ENCODE data around the gene PDRG1.
"Not testable (repeated sequence)": the region's sequence is repeated elsewhere in the genome, so short reads cannot be mapped to it uniquely, and the experiment has no call there.

PDRG1 gene

DNA sequence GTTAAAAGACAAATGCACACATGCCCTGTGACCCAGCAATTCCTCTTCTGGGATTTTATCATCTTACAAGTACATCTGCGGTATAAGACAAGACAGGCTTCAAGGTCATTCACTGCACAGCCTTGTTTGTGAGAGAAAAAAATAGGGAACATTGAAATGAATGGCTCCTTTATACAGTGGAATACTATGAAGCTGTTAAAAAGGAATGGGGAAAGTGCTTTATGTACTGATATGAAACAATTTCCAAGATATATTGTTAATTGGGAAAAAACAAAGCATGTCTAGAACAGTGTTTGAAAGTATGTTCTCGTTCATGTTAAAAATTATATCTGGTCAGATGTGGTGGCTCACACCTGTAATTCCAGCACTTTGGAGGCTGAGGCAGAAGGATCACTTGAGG, 25.4 kb downstream of the PDRG1 start:
- DNase-seq (ENCODE audit: low spot score): no peak

- DNase-seq (ENCODE audit: low spot score): no peak
These were observed 26.2 kb downstream of the PDRG1 start for GRCh38 chr20:31925631-31926030.

DNA sequence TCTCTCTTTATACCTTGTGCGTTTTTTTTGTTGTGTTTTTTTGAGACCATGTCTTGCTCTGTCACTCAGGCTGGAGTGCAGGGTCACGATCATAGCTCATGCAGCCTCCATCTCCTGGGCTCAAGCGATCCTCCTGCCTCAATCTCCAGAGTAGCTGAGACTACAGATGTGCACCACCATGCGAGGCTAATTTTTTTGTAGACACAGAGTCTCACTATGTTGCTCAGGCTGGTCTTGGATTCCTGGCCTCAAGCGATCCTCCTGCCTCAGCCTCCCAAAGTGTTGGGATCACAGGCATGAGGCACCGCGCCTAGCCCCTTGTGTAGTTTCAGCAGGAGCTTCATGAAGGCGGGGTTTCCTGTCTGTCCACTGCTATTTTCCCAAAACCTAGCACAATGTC, 27.3 kb downstream of the PDRG1 start:
- DNase-seq (ENCODE audit: low spot score): no peak

DNA sequence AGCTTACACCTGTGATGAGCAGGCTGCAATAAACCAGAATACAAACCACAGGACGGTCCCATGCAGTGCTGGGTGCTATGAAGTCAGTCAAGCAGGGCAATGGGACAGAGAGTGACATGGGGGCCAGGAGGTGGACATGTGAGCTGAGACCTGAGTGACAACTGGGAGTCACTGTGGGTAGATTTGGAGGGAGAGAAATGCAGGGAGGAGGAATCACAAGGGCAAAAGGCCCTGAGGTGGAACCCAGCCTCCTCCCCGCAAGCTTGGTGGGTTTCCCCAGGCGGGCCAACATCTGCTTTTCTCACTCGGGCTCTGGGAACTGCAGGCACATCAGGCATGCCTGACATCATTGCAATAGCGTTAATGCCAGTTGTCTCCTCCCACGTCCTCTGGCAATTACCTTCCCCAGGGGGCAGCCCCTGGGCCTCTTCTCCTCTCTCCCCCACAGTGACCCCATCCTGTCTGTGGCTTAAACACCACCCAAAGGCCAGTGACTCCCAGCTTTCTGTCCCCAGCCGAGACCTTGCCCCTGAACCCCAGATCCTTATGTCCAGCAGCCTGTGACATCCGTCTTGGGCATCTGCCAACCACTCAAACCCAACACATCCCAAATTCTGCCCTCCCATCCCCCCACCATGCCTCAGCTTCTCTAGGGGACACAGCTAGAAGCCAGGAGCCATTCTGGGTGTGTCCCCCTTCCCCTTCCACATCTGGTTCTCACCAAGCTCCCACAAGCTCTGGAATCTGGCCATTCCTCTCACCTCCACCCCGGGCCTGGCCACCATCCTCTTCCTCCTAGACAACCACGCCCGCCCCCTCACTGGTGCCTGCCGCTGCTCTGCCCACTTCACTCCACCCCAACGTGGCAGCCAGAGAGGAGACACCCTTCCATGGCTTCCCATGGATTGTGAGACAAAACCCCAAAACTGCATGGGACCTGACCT, 28.2 kb downstream of the PDRG1 start:
- no peak for DNase-seq (ENCODE audit: low spot score)

DNA sequence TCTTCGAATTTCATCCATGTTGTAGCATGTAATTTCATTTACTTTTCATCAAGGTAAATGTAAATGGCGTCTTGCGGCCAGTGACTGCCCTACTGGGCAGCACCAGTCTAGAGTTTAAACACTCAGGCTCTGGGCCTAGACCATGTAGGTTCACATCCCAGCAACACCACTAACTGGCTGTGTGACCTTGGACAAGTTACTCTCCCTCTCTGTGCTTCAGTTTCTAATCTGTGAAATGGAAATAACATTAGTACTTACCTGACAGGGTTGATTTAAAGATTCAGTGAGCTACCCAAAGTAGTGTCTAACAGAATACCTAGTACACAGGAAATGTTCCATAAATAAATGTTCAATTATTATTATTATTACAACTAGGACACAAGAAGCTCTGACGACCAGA, 29.3 kb downstream of the PDRG1 start:
- no peak for DNase-seq (ENCODE audit: low spot score)

GRCh38 chr20:31922181-31922580, 29.7 kb downstream of the PDRG1 start:
- no peak for DNase-seq (ENCODE audit: low spot score)

- DNase-seq (ENCODE audit: low spot score): not testable (repeated sequence)
These were observed 30.4 kb downstream of the PDRG1 start for GRCh38 chr20:31921480-31921879.

DNA sequence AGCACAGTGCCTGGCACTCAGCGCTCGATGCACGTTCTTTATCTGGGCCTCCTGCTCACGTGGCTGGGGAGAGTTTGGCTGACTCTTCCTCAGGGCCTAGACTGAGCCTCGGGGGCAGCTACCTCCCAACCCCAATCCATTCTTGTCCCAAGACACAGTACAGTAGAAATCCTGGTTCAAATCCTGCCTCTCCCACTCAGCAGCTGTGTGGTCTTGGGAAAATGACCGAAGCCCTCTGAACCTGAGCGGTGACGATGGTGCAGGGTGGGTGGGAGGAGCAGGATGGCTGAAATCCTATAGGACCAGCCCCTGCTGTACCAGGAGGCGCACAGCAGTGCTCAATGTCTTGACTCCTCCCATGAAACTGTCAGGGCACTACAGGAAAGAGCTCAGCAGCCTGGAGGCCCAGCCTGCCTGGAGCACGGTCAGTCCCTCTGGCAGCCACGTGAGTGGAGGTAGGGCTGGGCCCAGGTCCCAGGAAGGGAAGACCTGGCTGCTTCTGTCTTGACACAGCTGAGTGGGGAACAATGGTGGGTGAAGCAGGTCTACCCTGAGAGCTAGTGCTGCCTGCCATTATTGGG, 31.5 kb downstream of the PDRG1 start:
- DNase-seq (ENCODE audit: low spot score): no peak

- DNase-seq (ENCODE audit: low spot score): no peak
These were observed 32.3 kb downstream of the PDRG1 start for GRCh38 chr20:31919410-31920155.

DNA sequence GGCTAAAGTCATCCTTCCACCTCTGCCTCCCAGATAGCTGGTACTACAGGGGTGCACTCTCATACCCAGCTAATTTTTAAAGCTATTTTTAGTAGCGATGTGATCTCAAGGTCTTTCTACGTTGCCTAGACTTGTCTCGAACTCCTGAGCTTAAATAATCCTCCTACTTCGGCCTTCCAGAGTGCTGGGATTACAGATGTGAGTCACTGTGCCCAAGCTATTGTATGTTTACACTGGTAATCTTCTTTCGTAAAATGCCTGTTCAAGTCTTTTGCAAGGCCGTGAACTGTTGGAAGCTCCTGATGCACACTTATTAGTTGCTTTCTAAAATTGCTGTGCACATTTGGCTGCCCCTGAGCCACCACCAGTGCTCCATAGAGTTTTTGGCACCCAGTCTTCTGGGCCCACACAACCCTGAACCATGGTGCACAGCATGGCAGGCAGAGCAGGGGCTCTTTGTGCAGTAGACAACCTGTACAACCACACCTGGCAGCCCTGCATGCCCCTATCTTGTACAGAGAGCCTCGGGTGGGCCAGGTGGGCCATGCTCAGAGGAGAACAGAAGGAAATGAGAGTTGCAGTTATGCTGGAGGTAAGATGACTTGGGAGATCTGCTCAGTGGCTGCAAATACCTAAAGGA, 33.3 kb downstream of the PDRG1 start:
- no peak for DNase-seq (ENCODE audit: low spot score)

GRCh38 chr20:31917962-31918412, 33.9 kb downstream of the PDRG1 start:
- DNase-seq (ENCODE audit: low spot score): not testable (repeated sequence)

DNA sequence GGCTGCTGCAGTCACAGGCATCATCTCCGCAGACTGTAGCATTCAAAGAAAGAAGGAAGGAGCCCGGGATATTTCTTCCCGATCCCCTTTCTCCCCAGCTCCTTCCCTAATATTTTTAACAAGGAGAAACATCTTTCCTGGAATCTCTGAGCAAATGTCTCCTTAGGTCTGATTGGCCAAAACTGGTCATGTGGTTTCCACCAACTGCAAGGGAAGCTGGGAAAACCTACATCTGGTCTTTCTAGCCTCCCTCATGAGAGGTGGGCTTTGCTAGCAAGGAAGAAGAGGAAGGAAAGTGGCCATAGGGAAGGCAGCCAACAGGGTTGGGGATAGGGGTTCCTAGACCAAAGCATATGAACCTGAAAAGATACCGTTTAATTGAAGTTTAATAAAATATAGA, 35.1 kb downstream of the PDRG1 start:
- DNase-seq (ENCODE audit: low spot score): no peak

- DNase-seq (ENCODE audit: low spot score): no peak
These were observed 36.2 kb downstream of the PDRG1 start for GRCh38 chr20:31915491-31916280.

- no peak for DNase-seq (ENCODE audit: low spot score)
These were observed 37.7 kb downstream of the PDRG1 start for GRCh38 chr20:31914170-31914569.

GRCh38 chr20:31913431-31914157, 38.3 kb downstream of the PDRG1 start:
- no peak for DNase-seq (ENCODE audit: low spot score)

- DNase-seq (ENCODE audit: low spot score): no peak
These were observed 41.6 kb downstream of the PDRG1 start for GRCh38 chr20:31910071-31910803.

DNA sequence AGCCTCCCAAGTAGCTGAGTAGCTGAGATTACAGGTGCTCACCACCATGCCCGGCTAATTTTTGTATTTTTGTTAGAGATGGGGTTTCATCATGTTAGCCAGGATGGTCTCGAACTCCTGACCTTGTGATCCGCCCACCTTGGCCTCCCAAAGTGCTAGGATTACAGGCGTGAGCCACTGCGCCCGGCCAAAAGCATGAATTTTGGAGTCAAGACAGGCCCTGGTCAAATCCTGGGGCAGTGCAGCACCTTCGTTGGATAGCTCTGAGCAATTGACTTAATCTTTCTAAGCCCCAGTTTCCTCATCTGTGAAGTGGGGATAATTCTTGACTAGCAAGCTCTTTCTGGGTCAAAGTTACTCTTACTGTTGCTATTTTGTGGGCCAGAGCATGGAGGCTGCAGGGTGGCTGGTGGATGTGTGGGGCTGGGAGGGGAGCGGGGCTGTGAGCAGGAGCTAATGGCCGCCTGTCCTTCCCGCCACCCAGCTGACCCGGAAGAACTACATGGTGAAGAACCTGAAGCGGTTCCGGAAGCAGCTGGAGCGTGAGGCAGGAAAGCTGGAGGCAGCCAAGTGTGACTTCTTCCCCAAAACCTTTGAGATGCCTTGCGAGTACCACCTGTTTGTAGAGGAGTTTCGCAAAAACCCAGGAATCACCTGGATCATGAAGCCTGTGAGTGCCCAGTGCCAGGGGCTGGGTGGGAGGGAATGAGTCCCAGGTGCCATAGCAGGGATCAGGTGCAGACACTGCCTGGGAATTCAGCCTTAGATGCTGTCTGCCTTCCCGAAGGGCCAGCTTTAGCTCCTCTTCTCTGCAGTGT, 42.4 kb downstream of the PDRG1 start:
- DNase-seq (ENCODE audit: low spot score): no peak

DNA sequence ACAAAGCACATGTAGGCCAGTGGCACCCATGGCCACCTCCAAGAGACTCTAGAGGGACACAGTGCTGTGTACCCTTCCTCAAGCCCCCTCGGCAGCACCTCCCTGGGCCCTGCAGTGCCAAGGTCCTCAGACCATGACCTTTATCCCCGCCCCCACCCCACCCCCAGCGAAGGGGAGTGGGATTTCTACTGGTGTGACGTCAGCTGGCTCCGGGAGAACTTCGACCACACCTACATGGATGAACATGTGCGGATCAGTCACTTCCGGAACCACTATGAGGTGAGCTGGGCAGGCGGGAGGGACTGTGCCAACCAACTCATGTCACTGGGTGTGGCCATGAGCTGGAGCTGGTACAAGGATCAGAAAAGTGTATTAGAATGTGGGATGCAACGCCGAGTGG, 43.4 kb downstream of the PDRG1 start:
- DNase-seq (ENCODE audit: low spot score): no peak

GRCh38 chr20:31908016-31908415, 43.8 kb downstream of the PDRG1 start:
- DNase-seq (ENCODE audit: low spot score): no peak

Measured in Ammon's horn (tissue), 1 donor.